WTC11 (cell line): Measurements from ENCODE around the gene ATRX.

Experiments
- ATF1 ChIP-seq: sonication (generic); formaldehyde crosslinking; IDR thresholded peaks from 2 replicates; pipeline ENCODE4 v1.8.1; 2023; ENCODE audit warnings: mild to moderate bottlenecking, moderate library complexity, missing genetic modification reagents
- ATF2 ChIP-seq: sonication (generic); formaldehyde crosslinking; IDR thresholded peaks from 2 replicates; pipeline ENCODE4 v1.8.1; 2022; ENCODE audit warnings: low read depth, missing genetic modification reagents, borderline replicate concordance
- ATF3 ChIP-seq: sonication (generic); formaldehyde crosslinking; conservative IDR thresholded peaks from 2 replicates; pipeline ENCODE4 v1.8.1; 2022; ENCODE audit warnings: mild to moderate bottlenecking, missing genetic modification reagents
- ELF4 ChIP-seq: sonication (generic); formaldehyde crosslinking; IDR thresholded peaks from 2 replicates; pipeline ENCODE4 v1.8.1; 2022; ENCODE audit warnings: low read depth, mild to moderate bottlenecking, moderate library complexity, missing genetic modification reagents
- ESRRA ChIP-seq: sonication (generic); formaldehyde crosslinking; IDR thresholded peaks from 2 replicates; pipeline ENCODE4 v1.8.1; 2022; ENCODE audit warnings: mild to moderate bottlenecking, missing genetic modification reagents, borderline replicate concordance
- MYBL2 ChIP-seq: sonication (generic); formaldehyde crosslinking; IDR thresholded peaks from 2 replicates; pipeline ENCODE4 v1.8.1; 2023; ENCODE audit warnings: mild to moderate bottlenecking, moderate library complexity, missing genetic modification reagents
- NFE2L1 ChIP-seq: sonication (generic); formaldehyde crosslinking; IDR thresholded peaks from 2 replicates; pipeline ENCODE4 v1.8.1; 2023; ENCODE audit warnings: missing genetic modification reagents
- TCF7 ChIP-seq: sonication (generic); formaldehyde crosslinking; IDR thresholded peaks from 2 replicates; pipeline ENCODE4 v1.8.0; 2022; ENCODE audit warnings: mild to moderate bottlenecking, low read depth, missing genetic modification reagents, moderate library complexity
- TP53 ChIP-seq: sonication (generic); formaldehyde crosslinking; IDR thresholded peaks from 2 replicates; pipeline ENCODE4 v1.8.1; 2023; ENCODE audit warnings: mild to moderate bottlenecking, missing genetic modification reagents
- USF1 ChIP-seq: sonication (generic); formaldehyde crosslinking; IDR thresholded peaks from 2 replicates; pipeline ENCODE4 v1.8.0; 2022; ENCODE audit warnings: mild to moderate bottlenecking, missing genetic modification reagents
- ZBTB21 ChIP-seq: sonication (generic); formaldehyde crosslinking; IDR thresholded peaks from 2 replicates; pipeline ENCODE4 v1.8.1; 2023; ENCODE audit warnings: mild to moderate bottlenecking, missing genetic modification reagents, borderline replicate concordance
- ZNF232 ChIP-seq: sonication (generic); formaldehyde crosslinking; IDR thresholded peaks from 2 replicates; pipeline ENCODE4 v1.8.0; 2022; ENCODE audit warnings: mild to moderate bottlenecking, missing genetic modification reagents
- TF ChIP-seq, protein P1 (sequence below): fragments of 200-600 bp; IDR thresholded peaks from 2 replicates; pipeline ENCODE4 v1.8.0; 2022; ENCODE audit warnings: antibody characterized with exemption
- TF ChIP-seq, protein P2 (sequence below): sonication (generic); formaldehyde crosslinking; IDR thresholded peaks from 2 replicates; pipeline ENCODE4 v1.8.0; 2022; ENCODE audit warnings: missing genetic modification reagents

GRCh38 chrX:77749695-77750094 lies 36.3 kb downstream of the ATRX start:
- TF ChIP-seq, protein P1, sequence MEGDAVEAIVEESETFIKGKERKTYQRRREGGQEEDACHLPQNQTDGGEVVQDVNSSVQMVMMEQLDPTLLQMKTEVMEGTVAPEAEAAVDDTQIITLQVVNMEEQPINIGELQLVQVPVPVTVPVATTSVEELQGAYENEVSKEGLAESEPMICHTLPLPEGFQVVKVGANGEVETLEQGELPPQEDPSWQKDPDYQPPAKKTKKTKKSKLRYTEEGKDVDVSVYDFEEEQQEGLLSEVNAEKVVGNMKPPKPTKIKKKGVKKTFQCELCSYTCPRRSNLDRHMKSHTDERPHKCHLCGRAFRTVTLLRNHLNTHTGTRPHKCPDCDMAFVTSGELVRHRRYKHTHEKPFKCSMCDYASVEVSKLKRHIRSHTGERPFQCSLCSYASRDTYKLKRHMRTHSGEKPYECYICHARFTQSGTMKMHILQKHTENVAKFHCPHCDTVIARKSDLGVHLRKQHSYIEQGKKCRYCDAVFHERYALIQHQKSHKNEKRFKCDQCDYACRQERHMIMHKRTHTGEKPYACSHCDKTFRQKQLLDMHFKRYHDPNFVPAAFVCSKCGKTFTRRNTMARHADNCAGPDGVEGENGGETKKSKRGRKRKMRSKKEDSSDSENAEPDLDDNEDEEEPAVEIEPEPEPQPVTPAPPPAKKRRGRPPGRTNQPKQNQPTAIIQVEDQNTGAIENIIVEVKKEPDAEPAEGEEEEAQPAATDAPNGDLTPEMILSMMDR: no peak
- TF ChIP-seq TP53 (no peak), USF1 (CRISPR knock-in tag) (no peak), ESRRA (CRISPR knock-in tag) (no peak), ATF1 (CRISPR knock-in tag) (no peak), ZBTB21 (no peak), ATF3 (CRISPR knock-in tag) (no peak), MYBL2 (CRISPR knock-in tag) (no peak), ZNF232 (CRISPR knock-in tag) (no peak), ELF4 (CRISPR knock-in tag) (no peak), NFE2L1 (CRISPR knock-in tag) (no peak), ATF2 (CRISPR knock-in tag) (no peak), TCF7 (CRISPR knock-in tag) (no peak)
- TF ChIP-seq, protein P2, sequence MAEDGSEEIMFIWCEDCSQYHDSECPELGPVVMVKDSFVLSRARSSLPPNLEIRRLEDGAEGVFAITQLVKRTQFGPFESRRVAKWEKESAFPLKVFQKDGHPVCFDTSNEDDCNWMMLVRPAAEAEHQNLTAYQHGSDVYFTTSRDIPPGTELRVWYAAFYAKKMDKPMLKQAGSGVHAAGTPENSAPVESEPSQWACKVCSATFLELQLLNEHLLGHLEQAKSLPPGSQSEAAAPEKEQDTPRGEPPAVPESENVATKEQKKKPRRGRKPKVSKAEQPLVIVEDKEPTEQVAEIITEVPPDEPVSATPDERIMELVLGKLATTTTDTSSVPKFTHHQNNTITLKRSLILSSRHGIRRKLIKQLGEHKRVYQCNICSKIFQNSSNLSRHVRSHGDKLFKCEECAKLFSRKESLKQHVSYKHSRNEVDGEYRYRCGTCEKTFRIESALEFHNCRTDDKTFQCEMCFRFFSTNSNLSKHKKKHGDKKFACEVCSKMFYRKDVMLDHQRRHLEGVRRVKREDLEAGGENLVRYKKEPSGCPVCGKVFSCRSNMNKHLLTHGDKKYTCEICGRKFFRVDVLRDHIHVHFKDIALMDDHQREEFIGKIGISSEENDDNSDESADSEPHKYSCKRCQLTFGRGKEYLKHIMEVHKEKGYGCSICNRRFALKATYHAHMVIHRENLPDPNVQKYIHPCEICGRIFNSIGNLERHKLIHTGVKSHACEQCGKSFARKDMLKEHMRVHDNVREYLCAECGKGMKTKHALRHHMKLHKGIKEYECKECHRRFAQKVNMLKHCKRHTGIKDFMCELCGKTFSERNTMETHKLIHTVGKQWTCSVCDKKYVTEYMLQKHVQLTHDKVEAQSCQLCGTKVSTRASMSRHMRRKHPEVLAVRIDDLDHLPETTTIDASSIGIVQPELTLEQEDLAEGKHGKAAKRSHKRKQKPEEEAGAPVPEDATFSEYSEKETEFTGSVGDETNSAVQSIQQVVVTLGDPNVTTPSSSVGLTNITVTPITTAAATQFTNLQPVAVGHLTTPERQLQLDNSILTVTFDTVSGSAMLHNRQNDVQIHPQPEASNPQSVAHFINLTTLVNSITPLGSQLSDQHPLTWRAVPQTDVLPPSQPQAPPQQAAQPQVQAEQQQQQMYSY (CRISPR knock-in tag): no peak
